ENCODE results near the gene ZNF638. TPM values are rescaled to one million over a fixed set of nuclear protein-coding genes. Genes with fewer than 3 reads are reported as not detected.

The ZNF638 gene
- total and polyA plus RNA-seq, 2 of the 8 experiments (the other 6 are each of a cell fraction or from before 2014, with no cell fraction given): 45.3 to 143 TPM

DNA sequence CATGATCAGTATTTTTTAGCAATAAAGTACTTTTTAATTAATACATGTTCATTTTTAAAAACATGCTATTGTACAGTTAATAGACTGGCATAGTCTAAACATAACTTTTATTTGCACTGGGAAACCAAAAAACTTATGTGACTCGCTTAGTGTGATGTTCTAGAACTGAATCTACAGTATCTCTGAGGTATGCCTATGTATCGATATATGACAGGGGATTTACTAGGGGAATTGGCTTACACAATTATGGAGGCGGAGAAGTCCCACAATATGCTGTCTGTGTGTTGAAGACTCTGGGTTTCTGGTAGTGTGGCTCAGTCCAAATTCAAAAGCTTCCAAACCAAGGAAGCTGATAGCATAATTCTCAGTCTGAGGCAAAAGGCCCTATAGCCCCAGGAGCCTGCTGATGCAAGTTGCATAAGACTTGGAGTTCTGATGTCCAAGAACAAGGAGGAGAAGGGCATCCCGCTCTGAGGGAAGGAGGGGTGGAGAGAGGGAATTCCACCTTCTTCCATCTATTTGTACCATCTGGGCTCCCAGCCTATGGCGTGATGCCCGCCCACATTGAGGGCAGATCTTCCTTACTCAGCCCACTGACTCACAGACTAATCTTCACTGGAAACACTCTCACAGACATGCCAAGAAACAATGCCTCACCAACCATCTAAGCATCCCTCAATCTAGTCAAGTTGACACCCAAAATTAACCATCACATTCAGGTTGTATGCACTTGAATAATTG lies 27.5 kb downstream of the ZNF638 start:
- CTCF ChIA-PET (ENCODE audit: partially characterized antibody): no interaction called here
- FAIRE-seq: no peak
- no peak for DNase-seq (ENCODE audit: low read depth in 1 of 2, low spot score in 2 of 2)

More for the DNA sequence above, 27.5 kb downstream of the ZNF638 start:
- TF ChIP-seq HDAC6 (IDR thresholded peaks at IDR 0.05; ENCODE audit: low read depth, low read length): no peak
- Histone ChIP-seq H3K23ac (ENCODE audit: insufficient read length) (no peak overlapping the region), H3K9me3 (ENCODE audit: insufficient read depth in 2 of 2, low read depth in 1 of 2, low read length in 1 of 2) (no peaks in the 10 kb centered on the region), H2BK20ac (ENCODE audit: low read length) (no peak overlapping the region), H3K9ac (replicated peaks in 1 of 4; ENCODE audit: extremely low read depth in 1 of 4, low read depth in 3 of 4, low read length in 3 of 4) (no peak overlapping the region), H2BK12ac (ENCODE audit: low read depth, low read length) (no peak overlapping the region), H3K79me1 (ENCODE audit: low read depth, low read length) (peaks cover 3% of the 10 kb centered on the region), H3K4ac (replicated peaks; ENCODE audit: insufficient read length, low read depth, low read length) (no peak overlapping the region), H4K5ac (ENCODE audit: insufficient read length, low read depth, low read length) (no peak overlapping the region), H3K56ac (replicated peaks; ENCODE audit: insufficient read length, low read depth, low read length) (no peak overlapping the region), H2BK15ac (ENCODE audit: low read length) (no peak overlapping the region), H2BK120ac (replicated peaks; ENCODE audit: low read depth, low read length) (no peak overlapping the region), H3K4me1 (replicated peaks in 1 of 4; ENCODE audit: control insufficient read depth in 3 of 4, insufficient read depth in 4 of 4, low read length in 3 of 4) (no peaks in the 10 kb centered on the region), H3K18ac (ENCODE audit: extremely low read depth, low read length) (no peak overlapping the region), H3K14ac (ENCODE audit: insufficient read length) (no peak overlapping the region), H3K27me3 (replicated peaks in 1 of 4; ENCODE audit: control insufficient read depth in 3 of 4, extremely low read depth in 1 of 4, insufficient read depth in 3 of 4, low read length in 3 of 4) (no peaks in the 10 kb centered on the region), H3K79me2 (ENCODE audit: control insufficient read depth in 1 of 2, insufficient read depth in 2 of 2, low read length in 2 of 2) (peaks cover 0 to 74% of the 10 kb centered on the region in 2 experiments; a peak in 2 of 4 replicates), H3K4me3 (ENCODE audit: extremely low read depth in 1 of 4, insufficient read depth in 2 of 4, low read depth in 3 of 4, low read length in 4 of 4) (no peak overlapping the region), H4K91ac (replicated peaks; ENCODE audit: insufficient read length, low read length) (no peak overlapping the region), H3K4me2 (ENCODE audit: insufficient read depth in 1 of 2, low read depth in 2 of 2, low read length in 2 of 2) (no peak overlapping the region), H2BK5ac (ENCODE audit: low read depth, low read length) (no peak overlapping the region; the same call in 1 of the 2 replicates), H4K20me1 (replicated peaks in 1 of 2; ENCODE audit: control insufficient read depth in 1 of 2, insufficient read depth in 2 of 2, low read length in 2 of 2) (peaks cover 8 to 15% of the 10 kb centered on the region in 2 experiments), H2AK5ac (ENCODE audit: low read depth, low read length) (no peak overlapping the region), H2AFZ (ENCODE audit: low read length) (no peak overlapping the region), H3K36me3 (ENCODE audit: control insufficient read depth in 2 of 4, insufficient read depth in 4 of 4, low read length in 3 of 4) (peaks cover 3 to 70% (median 29%) of the 10 kb centered on the region in 4 experiments), H4K8ac (ENCODE audit: extremely low read depth, insufficient read depth, low read length) (no peak overlapping the region), H3K27ac (ENCODE audit: low read depth, low read length) (no peak overlapping the region), H3K23me2 (ENCODE audit: low read depth, low read length) (no peaks in the 10 kb centered on the region)
- POLR2A ChIA-PET (ENCODE audit: partially characterized antibody): no interaction called here
- WGBS, 2 experiments (ENCODE audit: extremely low coverage in 1 of 2, insufficient coverage in 1 of 2, insufficient read length in 1 of 2, insufficient replicate concordance in 2 of 2, low coverage in 1 of 2, low lambda C conversion rate in 2 of 2, missing lambda C conversion rate in 1 of 2): 89% methylated on average over 6 of the region's 6 CpGs; no CpG with 5 or more reads in 1 of the 2 experiments

Data from H1 (cell line).